HG02885 (cell line): ENCODE measurements around the gene SRXN1.

Experiments used
- ATAC-seq: cut with Tn5 transposase; IDR thresholded peaks from one replicate; pipeline ENCODE4 v1.9.1; 2021; ENCODE audit warnings: mild to moderate bottlenecking; ENCODE audit not compliant: unreplicated experiment, poor library complexity

Gene SRXN1

GRCh38 chr20:609371-609964 is 43.5 kb downstream of the SRXN1 start:
- no peak for ATAC-seq

GRCh38 chr20:608970-609369 is 44.0 kb downstream of the SRXN1 start:
- no peak for ATAC-seq

GRCh38 chr20:607476-607875 is 45.5 kb downstream of the SRXN1 start:
- ATAC-seq = no peak

GRCh38 chr20:605237-605636 is 47.8 kb downstream of the SRXN1 start:
- ATAC-seq = no peak

- ATAC-seq = no peak
Measured at GRCh38 chr20:603116-603640, 49.8 kb downstream of the SRXN1 start.

- ATAC-seq = no peak
Measured at GRCh38 chr20:602111-602970, 50.7 kb downstream of the SRXN1 start.

- ATAC-seq = no peak
Measured at GRCh38 chr20:600736-601135, 52.3 kb downstream of the SRXN1 start.

GRCh38 chr20:600141-600540 is 52.9 kb downstream of the SRXN1 start:
- no peak for ATAC-seq

GRCh38 chr20:598133-598850 is 54.7 kb downstream of the SRXN1 start:
- no peak for ATAC-seq

GRCh38 chr20:597560-597959 is 55.4 kb downstream of the SRXN1 start:
- no peak for ATAC-seq
